Measurements from ENCODE around the gene TMEM255B.

DNA sequence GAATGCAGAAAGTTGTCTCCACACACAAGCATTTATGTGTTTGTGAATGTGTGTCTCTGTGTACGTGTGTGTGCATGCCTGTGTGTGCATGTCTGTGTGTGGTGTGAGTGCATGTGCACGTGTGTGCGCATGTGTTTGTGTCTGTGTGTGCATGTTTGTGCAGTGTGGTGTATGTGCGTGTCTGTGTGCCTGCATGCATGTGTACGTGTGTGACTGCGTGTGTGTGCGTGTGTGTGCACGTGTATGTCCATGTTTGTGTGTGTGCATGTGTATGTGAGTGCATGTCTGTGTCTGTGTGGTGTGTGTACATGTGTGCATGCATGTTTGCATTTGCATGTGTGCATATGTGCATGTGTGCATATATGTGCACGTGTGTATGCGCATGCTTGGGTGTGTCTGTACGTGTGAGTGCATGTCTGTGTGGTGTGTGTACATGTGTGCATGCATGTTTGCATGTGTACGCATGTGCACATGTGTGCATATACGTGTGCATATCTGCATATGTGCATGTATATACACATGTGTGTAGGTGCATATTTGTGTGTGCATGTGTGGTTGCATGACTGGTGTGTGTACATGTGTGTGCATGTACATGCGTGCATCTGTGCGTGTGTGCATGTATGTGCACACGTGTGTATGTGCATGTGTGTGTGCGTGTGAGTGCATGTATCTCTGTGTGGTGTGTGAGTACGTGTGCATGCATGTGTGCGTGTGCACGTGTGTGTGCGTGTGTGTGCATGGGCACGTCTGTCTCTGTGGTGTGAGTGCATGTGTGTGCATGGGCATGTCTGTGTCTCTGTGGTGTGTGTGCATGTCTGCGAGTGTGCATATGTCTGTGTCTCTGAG, 8.2 kb upstream of the TMEM255B start:
- TF ChIP-seq EZH2 (IDR thresholded peaks at IDR 0.05; ENCODE audit: borderline replicate concordance, low read length) (no peak), CTCF (IDR thresholded peaks at IDR 0.05; ENCODE audit: low read length) (no peak)

Data from OCI-LY1 (cell line).